Measurements from ENCODE around the gene CIB4. TPM values are rescaled to one million over a fixed set of nuclear protein-coding genes. Genes with fewer than 3 reads are reported as not detected.

The CIB4 gene
- not detected for total RNA-seq (ENCODE audit: insufficient read depth, low replicate concordance)

- DNase-seq (ENCODE audit: low spot score) = no peak
Observed at GRCh38 chr2:26640781-26641564, at the start of gene CIB4. TSS of gene CIB4 (minus strand) at chr2:26641366. CDS start at chr2:26641314, 52 bp downstream.

- DNase-seq (ENCODE audit: low spot score) = no peak
Observed at GRCh38 chr2:26687801-26688200, 46.6 kb upstream of the CIB4 start.

GRCh38 chr2:26687328-26687727 lies 46.2 kb upstream of the CIB4 start:
- DNase-seq (ENCODE audit: low spot score) = no peak

GRCh38 chr2:26685989-26686839 lies 45.0 kb upstream of the CIB4 start:
- peak; percentile 49 for DNase-seq (ENCODE audit: low spot score)

- no peak for DNase-seq (ENCODE audit: low spot score)
Observed at GRCh38 chr2:26685341-26685740, 44.2 kb upstream of the CIB4 start.

- DNase-seq (ENCODE audit: low spot score) = no peak
Observed at GRCh38 chr2:26683583-26683982, 42.4 kb upstream of the CIB4 start.

GRCh38 chr2:26682155-26682554 lies 41.0 kb upstream of the CIB4 start:
- DNase-seq (ENCODE audit: low spot score) = no peak

GRCh38 chr2:26681656-26682055 lies 40.5 kb upstream of the CIB4 start:
- no peak for DNase-seq (ENCODE audit: low spot score)

GRCh38 chr2:26679867-26680266 lies 38.7 kb upstream of the CIB4 start:
- no peak for DNase-seq (ENCODE audit: low spot score)

GRCh38 chr2:26678035-26678434 lies 36.9 kb upstream of the CIB4 start:
- DNase-seq (ENCODE audit: low spot score) = no peak

GRCh38 chr2:26675651-26676255 lies 34.6 kb upstream of the CIB4 start:
- DNase-seq (ENCODE audit: low spot score) = no peak

GRCh38 chr2:26674771-26675170 lies 33.6 kb upstream of the CIB4 start:
- DNase-seq (ENCODE audit: low spot score) = no peak

- no peak for DNase-seq (ENCODE audit: low spot score)
Observed at GRCh38 chr2:26674002-26674751, 33.0 kb upstream of the CIB4 start.

GRCh38 chr2:26672818-26673393 lies 31.7 kb upstream of the CIB4 start:
- no peak for DNase-seq (ENCODE audit: low spot score)

- DNase-seq (ENCODE audit: low spot score) = peak; percentile 87
Observed at GRCh38 chr2:26672112-26672817, 31.1 kb upstream of the CIB4 start.

GRCh38 chr2:26671691-26672090 lies 30.5 kb upstream of the CIB4 start:
- DNase-seq (ENCODE audit: low spot score) = no peak

GRCh38 chr2:26670931-26671460 lies 29.8 kb upstream of the CIB4 start:
- DNase-seq (ENCODE audit: low spot score) = no peak

GRCh38 chr2:26670171-26670570 lies 29.0 kb upstream of the CIB4 start:
- peak; percentile 80 for DNase-seq (ENCODE audit: low spot score)

- peak; percentile 68 for DNase-seq (ENCODE audit: low spot score)
Observed at GRCh38 chr2:26668856-26669750, 27.9 kb upstream of the CIB4 start.
